ENCODE data around the gene SCEL.
"Not testable (repeated sequence)": the region's sequence is repeated elsewhere in the genome, so short reads cannot be mapped to it uniquely, and the experiment has no call there.

The SCEL gene

DNA sequence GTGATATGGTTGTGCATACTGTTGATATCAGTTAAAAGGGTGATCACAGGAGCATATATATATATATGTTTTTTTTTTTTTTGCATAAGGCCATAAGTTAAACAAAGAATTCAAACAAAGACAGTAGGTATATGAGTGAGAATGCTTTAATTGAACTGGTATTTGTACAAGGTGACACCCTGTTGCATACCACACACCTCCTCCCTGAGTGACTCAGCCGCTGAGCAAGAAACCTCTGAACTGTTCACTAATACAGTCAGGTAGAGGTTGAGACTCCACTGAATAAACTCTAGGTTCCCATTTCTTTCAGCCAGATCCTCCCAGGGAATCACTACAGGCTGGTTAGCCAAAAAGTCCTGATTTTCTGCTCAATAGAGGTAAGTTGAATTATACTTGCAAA lies at the start of gene SCEL:
Gene SCEL (plus strand): TSS at position 259 of the 400 bp plus-strand sequence. CDS start 20,170 bp downstream, outside the sequence.
- DNase-seq, result no peak

DNA sequence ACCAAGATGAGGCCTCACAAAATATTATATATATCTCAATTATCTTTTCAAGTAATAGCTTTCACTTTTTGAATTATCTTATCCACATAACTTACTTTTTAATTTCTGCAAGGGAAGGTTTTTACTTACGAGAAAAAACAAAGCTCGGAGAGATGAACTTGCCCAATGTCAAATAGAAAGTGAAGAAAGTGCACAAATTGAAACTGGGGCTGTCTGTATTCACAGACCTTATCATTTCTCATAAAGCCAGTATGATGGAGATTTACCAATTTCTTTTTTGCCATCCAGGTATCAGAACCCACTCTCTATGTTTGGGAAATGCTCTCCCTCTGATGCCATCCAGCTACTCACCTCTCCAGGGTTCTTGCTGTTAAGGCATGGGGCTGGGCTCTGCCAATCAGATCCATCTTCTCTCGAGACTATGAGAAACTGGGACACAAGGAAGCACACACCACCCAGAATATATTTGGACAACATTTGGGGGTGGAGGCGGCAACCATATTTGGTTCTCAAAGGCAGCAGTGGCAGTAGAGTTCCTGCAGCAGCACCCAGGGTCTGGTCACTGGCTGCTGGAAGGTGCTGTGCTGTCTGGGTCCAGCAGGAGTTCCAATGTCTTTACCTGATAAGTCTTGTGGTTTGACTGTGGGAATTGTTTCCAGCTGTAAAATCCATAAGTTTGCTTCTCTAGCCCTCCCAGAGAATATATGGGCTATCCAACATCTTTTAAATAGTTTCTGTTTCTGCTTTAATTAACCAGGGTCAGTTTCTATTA lies 45.8 kb upstream of the SCEL start:
- DNase-seq, result no peak

DNA sequence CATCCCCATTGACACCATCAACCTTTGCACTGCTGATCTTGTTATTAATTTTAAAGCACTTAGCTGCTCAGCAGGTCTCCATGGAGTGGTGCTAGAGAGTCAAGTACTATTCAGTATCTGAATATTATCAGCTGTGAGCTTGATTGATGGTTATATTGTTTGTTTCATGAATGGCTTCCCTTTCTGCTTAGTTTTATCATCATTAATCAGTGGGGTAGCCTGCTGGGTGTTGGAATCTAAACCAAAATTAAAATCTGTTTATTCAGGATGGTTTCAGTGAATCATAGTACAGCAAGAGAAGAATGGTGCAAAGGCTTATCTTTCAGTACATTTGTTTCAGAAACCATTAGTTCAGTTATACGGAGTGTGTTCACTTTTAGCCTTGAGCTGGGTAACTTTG lies 42.5 kb upstream of the SCEL start:
- DNase-seq, result no peak

DNA sequence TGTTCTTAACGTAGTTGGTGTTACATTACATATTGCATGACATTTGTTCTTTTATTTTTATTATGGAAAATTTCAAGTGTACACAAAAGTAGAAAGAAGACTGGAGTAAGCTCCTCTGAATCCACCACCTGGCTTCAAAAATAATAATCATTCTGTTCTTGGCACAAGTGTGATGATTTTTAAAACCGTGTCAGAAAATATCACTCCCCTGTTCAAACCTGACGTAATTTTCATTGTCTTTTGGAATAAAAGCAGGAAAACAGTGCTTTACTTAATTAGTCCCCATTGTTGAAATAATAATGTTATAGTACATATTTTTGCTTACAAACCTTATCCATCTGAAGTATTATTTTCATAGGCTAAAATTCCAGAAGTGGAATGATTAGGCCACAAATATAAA lies 41.3 kb upstream of the SCEL start:
- DNase-seq, result no peak

DNA sequence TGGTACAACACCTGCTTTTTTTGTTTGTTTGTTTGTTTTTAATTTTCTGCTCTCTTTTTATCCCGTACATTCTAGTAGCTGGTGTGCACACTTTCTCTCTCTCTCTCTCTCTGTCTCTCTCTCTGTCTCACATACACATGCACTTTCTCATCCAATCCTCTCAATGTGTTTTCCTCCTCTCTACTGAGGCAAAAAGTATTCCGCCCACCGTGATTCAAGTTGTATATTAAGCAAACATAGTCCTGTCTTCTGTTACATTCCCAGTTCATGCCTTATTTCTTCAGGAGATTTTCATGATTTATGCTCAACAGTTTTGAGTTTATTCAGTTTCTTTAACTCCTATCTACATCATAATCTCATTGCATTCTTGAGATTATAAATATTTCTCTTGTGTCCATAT lies 38.2 kb upstream of the SCEL start:
- DNase-seq, result no peak

DNA sequence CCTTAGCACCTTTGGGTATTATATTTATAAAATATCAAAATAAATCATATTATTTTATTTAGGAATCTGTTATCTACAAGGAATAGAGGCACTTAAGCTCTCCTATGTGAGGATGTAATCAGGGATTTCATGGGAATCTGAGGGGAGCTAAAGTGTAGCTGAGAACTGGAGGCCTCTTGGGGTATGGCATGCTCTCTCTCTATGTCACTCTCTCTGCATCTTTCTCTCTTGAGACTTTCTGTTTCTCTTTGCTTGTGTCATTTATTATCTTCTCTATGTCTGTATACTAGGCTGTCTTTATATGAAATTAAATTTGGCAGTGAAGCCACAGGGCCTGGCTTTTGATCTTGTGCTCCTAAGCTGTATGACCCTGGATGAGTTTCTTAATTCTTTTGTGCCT lies 37.7 kb upstream of the SCEL start:
- DNase-seq, result no peak

DNA sequence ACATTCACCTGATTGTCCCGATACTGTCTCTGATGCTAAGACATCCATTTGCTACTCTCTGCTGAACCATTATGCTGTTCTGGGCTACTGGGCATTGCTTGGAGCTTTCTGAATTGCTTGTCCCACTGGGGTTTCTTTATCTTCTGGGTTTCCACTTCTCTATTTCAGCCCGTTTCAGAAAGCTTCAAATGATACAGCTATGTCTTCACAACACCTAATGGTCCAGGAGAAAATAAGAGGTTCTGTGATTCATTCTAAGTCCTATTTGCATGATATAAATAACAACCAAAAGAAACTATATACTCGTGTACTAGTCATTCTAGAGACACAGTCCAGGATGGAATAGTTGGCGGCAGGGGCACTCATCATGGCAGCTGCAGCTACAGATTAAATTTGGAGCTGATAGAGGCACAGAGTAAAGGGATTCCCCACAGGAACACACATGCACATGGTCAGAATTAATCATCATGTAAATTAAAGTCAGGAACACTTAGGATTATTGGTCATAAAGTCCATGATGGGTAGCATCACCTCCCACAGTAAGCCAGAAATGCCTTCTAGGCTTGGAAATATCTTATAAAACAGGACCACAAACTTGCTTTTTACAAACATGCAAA lies 33.3 kb upstream of the SCEL start:
- DNase-seq, result no peak

- DNase-seq, result no peak
Measured at GRCh38 chr13:77503398-77503797, 32.1 kb upstream of the SCEL start.

DNA sequence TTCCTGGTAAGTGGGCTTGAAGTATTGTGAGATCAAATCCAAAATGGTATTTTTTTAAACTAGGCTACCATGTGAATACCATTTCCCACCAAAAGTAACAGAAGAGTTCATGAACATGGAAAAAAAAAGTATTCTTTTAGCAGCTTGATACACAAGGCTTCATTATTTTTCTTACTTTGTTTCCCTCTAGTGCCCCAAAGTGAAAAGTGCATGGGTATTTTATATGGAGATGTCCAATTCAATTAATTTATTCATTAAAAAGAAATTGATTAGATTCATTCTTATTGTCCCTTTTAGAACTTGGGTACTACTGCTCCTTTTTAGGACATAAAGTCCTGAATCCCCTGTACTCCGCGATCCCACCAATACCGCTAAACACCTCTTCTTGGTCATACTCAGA lies 28.6 kb upstream of the SCEL start:
- DNase-seq, result no peak

GRCh38 chr13:77507931-77508776 lies 27.4 kb upstream of the SCEL start:
- DNase-seq, result no peak

DNA sequence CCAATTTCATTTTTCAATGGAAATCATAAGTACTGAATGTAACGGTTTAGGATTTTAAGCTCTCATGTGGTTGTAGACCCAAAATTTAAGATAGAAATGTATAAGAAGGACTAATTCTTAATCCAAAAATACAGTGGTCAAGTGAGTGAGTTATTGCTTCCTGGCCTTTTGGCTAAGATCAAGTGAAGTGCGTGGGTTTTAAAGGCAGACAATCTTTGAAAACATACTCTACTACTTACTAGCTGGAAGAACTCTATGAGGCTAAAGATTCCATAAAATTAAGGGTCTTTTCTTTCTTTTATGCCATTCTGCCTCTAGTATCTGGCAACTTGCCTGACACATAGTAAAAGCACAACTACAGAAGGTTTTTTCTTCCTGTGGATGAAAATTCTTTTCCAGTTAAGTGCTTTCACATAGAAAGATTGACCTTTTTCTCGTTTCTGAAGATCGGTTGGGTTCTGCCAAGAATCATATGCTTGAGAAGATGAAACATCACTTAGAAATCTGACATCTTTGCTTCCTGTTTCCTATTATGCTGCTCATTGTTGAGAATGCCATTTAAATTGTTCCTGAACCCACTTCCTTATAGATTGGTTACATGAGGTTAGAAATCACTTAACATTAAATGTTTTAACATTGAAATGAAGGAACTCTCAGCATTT lies 26.4 kb upstream of the SCEL start:
- DNase-seq, result no peak

DNA sequence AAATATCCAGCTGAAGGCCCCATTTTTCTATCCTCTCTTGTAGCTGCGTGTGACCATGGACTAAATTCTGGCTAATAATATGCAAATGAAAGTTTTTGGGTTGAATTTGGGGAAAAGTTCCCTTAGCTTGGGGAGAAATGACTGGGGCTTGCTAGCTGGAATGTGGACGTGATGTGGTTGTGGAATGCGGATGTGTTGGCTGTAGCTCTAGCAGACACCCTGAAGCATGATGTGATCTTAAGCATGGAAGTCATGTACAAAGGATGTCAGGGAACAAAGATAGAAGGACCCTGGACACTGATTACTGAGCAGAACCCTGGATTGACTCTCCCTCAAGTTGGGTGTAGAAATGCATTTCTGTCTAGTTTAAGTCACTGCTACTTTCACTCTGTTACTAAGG lies 25.4 kb upstream of the SCEL start:
- DNase-seq, result no peak

DNA sequence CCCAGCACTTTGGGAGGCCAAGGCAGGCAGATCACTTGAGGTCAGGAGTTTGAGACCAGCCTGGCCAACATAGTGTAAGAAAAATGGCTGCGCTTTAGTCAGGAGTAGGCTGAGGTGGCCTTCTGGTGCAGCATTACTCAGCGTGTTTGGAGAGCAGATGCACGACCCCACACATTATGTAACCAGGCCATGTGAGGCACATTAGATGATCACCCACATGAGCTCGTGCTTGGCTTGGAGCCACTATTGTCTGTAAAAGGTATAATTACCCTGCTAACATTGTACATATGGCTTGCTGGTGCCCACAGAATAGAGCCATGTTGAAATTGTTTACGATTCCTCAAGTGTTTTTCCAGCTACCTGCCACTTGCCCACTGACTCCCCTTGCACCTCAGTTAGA lies 24.0 kb upstream of the SCEL start:
- DNase-seq, result no peak

GRCh38 chr13:77513719-77514335 lies 21.7 kb upstream of the SCEL start:
- DNase-seq, result no peak

DNA sequence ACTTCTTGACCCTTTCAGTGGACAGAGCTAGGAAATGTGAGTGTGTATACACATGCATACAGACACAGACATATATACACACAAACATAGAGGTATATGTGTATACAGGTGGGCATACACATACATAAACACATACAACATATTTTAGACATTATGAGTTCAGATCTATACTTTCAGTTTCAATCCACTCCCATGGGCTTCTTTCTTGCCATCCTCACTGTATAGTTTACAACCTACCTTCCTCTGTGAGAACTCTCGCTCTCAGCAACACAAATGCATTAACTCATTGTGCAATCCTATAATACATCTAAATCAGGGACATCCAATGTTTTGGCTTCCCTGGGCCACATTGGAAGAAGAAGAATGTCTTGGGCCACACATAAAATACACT lies 21.2 kb upstream of the SCEL start:
- DNase-seq, result no peak

- DNase-seq, result no peak
Measured at GRCh38 chr13:77515785-77516184, 19.7 kb upstream of the SCEL start.

GRCh38 chr13:77516342-77516789 lies 19.1 kb upstream of the SCEL start:
- no peak for DNase-seq

GRCh38 chr13:77518266-77518665 lies 17.2 kb upstream of the SCEL start:
- no peak for DNase-seq

DNA sequence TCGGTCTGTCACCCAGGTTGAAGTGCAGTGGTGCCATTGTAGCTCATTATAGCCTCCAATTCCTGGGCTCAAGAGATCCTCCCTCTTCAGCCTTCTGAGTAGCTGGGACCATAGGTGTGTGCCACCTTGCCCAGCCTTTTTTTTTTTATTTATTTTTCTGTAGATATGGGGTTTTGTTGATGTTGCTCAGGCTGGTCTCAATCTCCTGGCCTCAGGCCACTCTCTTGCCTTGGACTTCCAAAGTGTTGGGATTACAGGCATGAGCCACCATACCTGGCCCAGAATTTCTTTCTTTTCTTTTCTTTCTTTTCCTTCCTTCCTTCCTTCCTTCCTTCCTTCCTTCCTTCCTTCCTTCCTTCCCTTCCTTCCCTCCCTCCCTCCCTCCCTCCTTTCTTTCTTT lies 16.1 kb upstream of the SCEL start:
- not testable (repeated sequence) for DNase-seq

- DNase-seq, result no peak
Measured at GRCh38 chr13:77519808-77520207, 15.7 kb upstream of the SCEL start.

DNA sequence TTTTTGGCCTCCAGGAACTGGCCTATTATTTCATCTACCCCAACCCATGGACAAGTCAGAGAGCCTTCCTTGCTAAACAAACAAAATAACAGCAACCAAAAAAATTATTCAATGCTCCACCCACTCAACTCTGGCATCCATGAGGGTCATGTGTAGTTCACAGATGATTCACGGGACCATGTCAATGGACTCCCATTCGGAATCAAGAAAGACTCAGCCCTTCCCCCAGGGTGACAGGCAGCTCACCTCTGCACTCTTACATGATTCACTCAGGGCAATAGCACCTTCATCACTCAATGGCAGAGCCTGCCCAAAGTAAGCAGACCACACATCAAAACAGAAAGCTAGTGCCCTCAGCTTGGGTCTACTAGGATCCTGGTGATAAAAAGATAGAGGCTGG lies 14.3 kb upstream of the SCEL start:
- DNase-seq, result no peak

DNA sequence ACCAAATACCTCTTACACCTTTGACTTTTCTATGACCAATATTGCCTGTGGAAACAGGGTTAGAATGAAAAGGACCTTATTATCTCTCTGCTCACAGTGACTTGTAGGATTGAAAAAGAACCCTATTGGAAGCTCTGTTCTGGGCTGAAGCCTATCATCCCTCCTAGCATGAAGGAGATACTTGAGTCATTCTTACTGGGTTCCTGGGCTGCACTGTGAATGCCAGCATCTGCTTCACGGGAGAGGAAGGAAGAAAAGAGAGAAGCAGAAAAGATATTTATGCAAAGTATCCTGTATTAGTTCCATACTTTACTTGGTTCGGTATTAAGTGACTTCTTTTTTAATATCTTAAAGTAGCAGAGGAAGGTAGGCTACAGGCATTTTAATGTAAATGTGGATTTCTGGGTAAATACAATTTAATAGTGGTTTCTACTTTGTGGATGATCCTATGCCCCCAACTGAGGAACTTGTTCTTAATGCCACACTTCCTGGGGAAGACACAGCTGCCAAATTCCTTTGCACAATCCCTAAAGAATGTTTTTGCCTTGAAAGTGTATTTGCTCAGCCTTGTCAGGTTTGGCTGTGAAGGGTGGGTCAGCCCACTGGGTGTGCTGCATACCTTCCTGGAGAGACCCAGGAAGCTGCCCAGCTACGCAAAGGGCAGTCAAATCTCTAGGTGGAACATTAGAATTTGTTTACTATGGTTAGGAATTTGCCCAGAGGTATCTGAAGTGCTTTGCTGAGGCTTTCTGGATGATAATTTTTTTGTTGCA lies 13.7 kb upstream of the SCEL start:
- DNase-seq, result no peak
